Activated CD4-positive, CD25-positive, alpha-beta regulatory T cell (primary cell): ENCODE results near the gene AKR1B15.
"Not testable (repeated sequence)": the region's sequence is repeated elsewhere in the genome, so short reads cannot be mapped to it uniquely, and the experiment has no call there.

Experiments used
- DNase-seq, 4 experiments: peaks; one replicate each; lab custom pipeline; 2025; lab: John Stamatoyannopoulos, UW

AKR1B15 gene

GRCh38 chr7:134563398-134563749, 14.5 kb downstream of the AKR1B15 start:
- DNase-seq: not testable (repeated sequence)

GRCh38 chr7:134565643-134566136, 16.8 kb downstream of the AKR1B15 start:
- DNase-seq: no peak

- DNase-seq: no peak
Observed at GRCh38 chr7:134567368-134567767, 18.5 kb downstream of the AKR1B15 start.

GRCh38 chr7:134569962-134570361, 21.1 kb downstream of the AKR1B15 start:
- not testable (repeated sequence) for DNase-seq

- no peak for DNase-seq
Observed at GRCh38 chr7:134571101-134571500, 22.2 kb downstream of the AKR1B15 start.

- DNase-seq: no peak
Observed at GRCh38 chr7:134571746-134572461, 23.0 kb downstream of the AKR1B15 start.

GRCh38 chr7:134574322-134574721, 25.4 kb downstream of the AKR1B15 start:
- no peak for DNase-seq

GRCh38 chr7:134584290-134584689, 35.4 kb downstream of the AKR1B15 start:
- no peak for DNase-seq

- no peak for DNase-seq
Observed at GRCh38 chr7:134585897-134586296, 37.0 kb downstream of the AKR1B15 start.

GRCh38 chr7:134587750-134588149, 38.8 kb downstream of the AKR1B15 start:
- DNase-seq: no peak

- DNase-seq: no peak
Observed at GRCh38 chr7:134589491-134589941, 40.6 kb downstream of the AKR1B15 start.

GRCh38 chr7:134593530-134594392, 44.9 kb downstream of the AKR1B15 start:
- DNase-seq: no peak

- DNase-seq: no peak
Observed at GRCh38 chr7:134594877-134595276, 46.0 kb downstream of the AKR1B15 start.

GRCh38 chr7:134599371-134599770, 50.5 kb downstream of the AKR1B15 start:
- no peak for DNase-seq

GRCh38 chr7:134601459-134601858, 52.5 kb downstream of the AKR1B15 start:
- no peak for DNase-seq

GRCh38 chr7:134602881-134603451, 54.1 kb downstream of the AKR1B15 start:
- DNase-seq: no peak

- DNase-seq: peak; percentile 7 to 39 (median 26)
Observed at GRCh38 chr7:134605978-134606923, 57.3 kb downstream of the AKR1B15 start.

- no peak for DNase-seq
Observed at GRCh38 chr7:134611611-134612151, 62.8 kb downstream of the AKR1B15 start.

- no peak for DNase-seq
Observed at GRCh38 chr7:134612197-134612596, 63.3 kb downstream of the AKR1B15 start.

GRCh38 chr7:134613623-134614347, 64.9 kb downstream of the AKR1B15 start:
- no peak for DNase-seq

GRCh38 chr7:134616611-134617010, 67.7 kb downstream of the AKR1B15 start:
- DNase-seq: no peak
